HG02943 (cell line): ENCODE data around the gene UFM1.
"Not testable (repeated sequence)": the region's sequence is repeated elsewhere in the genome, so short reads cannot be mapped to it uniquely, and the experiment has no call there.

Source experiments
- ATAC-seq: cut with Tn5 transposase; IDR thresholded peaks from one replicate; pipeline ENCODE4 v1.9.1; 2021; ENCODE audit warnings: mild to moderate bottlenecking, low read depth, moderate library complexity; ENCODE audit not compliant: unreplicated experiment

The UFM1 gene

DNA sequence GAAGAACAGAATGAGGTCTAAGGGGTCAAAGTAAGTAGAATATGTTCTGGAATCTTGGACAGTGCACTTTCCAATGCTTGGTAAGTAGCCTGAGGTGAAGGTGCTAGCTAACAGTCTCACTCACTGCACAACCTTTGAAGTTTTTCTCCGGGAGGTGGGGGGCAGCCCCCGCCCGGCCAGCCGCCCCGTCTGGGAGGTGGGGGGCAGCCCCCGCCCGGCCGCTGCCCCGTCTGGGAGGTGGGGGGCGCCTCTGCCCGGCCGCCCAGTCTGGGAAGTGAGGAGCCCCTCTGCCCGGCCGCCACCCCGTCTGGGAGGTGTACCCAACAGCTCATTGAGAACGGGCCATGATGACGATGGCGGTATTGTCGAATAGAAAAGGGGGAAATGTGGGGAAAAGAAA is 14.1 kb downstream of the UFM1 start:
- not testable (repeated sequence) for ATAC-seq

DNA sequence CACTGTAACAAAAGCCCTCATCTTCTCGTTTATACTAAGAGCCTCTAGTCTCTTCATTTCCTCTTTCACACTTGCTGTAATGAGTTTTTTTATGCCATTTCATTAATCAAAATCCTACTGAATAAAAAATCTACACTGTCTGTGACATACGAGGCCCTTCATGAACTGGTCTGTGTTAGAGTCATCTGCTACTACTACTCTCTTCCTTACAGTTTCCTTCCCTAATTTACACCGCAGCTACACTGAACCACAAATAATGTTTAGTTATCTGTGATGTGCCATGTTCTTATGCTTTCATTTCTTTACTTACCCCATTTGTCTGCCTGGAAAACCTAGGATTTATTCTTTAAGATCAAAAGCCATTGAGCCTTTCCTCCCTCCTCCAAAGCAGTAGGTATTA is 16.0 kb downstream of the UFM1 start:
- no peak for ATAC-seq

DNA sequence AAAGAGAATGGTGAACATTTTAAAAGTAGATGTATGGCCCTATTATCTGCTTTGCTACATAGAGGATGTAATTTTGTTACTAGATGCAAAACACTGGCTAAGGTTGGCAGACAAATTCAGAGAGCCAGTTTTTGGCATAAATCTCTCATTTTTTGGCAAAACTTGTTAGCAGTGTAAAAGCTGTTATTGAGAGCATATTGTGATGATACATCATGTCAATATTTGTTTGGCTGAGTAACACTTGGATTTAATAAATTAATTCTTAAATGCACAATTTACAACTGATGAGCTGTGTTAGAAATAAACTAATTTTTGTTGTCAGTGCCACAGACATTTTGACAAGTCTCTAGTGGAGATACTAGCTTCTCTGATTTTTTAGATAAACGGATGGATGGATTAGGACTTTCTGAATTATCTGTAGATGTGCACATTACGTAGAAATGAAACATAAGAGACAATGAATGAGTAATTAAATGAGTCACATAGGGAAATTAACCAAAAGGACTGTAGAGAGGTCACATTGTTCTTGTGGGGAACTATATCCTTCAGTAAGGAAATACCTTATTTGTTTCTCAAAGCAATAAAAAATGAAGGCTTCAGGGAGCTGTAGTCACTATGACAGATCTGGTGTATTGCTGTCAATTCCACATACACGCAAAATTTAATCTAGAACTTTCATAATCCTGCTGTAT is 17.4 kb downstream of the UFM1 start:
- no peak for ATAC-seq

DNA sequence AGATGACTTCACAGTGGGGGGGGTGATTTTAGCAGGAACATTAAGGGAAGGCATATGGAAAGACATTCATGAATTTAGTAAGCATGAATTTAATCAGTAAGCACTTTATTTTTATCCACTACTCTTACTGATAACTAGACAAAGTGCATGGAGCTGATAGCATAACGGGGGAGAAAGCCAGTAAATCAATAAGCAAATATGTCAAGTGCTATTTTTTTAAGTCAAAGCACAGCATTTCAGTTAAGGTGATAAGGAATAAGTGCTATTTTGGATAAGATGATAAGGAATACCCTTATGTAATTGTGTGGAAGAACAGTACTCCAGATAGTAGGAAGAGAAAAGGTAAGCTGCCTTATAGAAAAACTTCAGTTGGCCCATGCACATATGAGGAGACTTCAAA is 19.4 kb downstream of the UFM1 start:
- ATAC-seq, result no peak

DNA sequence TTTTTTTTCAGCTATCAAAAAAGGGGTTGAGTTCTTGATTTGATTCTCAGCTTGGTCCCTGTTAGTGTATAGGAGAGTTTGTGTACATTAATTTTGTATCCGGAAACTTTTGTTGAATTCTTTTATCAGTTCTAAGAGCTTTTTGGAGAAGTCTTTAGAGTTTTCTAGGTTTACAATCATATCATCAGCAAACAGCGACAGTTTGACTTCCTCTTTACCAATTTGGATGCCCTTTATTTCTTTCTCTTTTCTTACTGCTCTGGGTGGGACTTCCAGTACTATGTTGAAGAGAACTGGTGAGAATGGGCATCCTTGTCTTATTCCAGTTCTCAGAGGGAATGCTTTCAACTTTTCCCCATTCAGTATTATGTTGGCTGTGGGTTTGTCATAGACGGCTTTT is 20.4 kb downstream of the UFM1 start:
- not testable (repeated sequence) for ATAC-seq

DNA sequence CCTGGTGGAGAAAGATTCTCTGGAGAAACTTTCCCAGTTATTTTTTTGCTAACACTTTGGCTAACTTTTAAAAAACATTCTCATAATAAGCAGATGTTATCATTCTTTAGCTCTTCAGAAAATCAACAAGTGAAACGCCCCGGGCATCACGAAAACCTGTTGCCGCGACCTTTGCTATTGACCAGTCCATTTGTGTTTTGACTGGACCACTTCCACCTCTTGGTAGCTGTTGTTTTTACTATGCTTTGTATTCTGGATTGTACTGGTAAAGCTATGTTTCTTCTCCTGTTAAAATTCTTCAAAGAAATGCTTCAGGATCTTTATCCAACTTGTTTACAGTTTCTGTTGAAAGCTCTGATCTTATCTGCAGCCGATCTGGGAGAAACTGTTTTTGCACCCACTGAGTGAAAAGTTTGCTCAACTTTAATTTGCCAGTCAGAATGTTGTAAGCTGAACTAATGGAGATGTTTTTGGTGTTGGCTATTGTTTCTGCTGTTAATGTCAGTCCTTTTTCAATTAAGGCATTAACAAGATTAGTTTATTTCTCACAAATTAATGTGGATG is 23.3 kb downstream of the UFM1 start:
- no peak for ATAC-seq

DNA sequence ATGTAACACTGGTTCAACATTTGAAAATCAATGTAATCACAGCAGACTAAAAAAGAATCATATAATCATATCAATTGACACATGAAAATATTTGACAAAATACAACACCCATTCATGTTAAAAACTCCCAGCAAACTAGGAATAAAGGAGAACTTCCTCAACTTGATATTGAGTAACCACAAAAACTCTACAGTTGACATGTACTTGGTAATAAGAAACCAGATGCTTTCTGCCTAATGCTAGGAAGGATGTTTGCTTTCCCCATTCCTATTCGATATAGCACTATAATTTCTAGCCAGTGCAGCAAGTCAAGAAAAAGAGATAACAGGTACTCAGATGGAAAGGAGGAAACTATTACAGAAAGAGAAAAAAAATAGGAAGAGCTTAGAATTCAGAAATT is 26.9 kb downstream of the UFM1 start:
- ATAC-seq, result no peak

DNA sequence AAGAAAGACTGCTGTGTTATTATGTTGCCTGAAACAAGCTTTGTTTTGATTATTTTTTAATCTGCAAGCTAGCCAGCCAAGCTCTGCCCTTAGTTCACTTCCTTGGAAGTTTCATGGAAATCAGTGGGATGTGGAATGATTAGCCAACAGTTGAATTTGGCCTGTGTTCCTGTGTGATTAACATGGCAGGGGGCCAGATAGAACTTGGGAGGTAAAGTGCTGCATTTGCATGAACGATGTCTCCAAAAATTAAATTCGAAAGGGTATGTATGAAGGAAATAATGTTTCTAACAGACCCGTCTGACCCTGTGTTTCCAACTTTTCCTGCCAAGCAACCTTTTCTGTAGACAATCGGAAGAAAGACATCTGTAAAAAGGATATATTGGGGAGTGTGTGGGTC is 32.2 kb downstream of the UFM1 start:
- ATAC-seq, result no peak

DNA sequence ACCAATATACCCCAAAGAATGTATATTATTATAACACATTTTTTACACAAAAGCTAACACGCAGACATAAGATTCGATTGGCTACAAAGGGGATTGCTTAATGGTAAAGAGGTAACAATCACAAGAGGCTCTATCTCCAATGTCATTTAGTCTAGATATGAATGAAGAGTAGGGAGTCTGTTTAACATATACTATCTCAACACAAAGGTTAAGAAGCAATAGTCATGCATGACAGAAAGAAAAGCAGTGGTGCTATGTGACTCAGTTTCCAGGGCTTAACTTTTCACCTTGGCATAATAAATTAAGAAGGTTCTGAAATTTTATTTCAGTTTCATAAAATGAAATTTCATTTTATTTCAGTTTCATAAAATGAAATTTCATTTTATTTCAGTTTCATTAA is 33.3 kb downstream of the UFM1 start:
- no peak for ATAC-seq

DNA sequence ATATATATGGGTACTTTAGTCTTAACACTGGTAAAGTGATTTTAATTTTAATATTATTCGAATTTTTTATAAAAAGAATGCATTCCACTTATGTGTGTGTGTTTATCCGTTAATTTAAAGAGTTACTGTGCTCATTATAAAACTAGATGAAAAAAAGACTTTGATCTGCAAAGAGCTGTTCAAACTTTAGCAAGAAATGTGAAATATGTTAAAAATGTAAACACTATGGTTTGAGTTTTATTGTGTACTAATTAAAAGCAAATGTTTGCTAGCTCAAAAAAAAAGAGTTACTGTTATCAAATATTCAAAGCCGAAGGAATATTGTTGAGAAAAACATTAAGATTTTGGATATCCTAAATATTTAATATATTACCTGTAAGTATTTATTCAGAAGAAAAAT is 34.5 kb downstream of the UFM1 start:
- no peak for ATAC-seq

DNA sequence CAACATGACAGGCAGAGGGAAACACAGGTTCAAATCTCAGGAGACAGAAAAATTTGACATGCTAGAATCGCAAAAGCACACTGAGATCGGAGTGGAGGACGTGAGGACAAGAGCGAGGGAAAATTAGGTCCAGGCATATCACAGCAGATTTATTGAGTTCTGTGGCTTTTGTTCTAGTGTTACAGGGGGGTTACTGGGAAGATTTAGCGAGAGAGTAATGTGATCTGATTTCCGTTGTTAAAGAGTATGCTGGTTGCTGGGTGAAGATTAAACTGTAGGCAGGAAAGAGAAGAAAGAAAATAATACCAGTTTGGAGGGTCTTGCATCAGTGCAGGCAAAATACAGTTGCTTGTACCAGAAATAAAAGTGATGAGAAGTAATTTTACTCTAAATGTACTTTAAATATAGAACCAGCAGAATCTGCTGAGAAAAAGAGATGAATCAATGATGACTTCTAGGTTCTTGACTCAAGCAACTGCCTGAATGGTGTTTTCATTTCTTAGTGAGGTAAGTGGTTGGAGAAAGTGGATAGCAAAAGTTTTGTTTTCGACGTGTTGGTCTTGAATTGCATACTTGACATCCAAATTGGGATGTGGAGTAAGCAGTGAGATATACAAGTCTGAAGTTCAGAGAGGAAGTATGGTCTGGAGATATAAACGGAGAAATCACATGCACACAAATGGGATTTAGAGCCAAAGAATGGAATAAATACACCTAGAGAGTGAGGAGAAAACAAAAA is 35.7 kb downstream of the UFM1 start:
- ATAC-seq, result no peak

DNA sequence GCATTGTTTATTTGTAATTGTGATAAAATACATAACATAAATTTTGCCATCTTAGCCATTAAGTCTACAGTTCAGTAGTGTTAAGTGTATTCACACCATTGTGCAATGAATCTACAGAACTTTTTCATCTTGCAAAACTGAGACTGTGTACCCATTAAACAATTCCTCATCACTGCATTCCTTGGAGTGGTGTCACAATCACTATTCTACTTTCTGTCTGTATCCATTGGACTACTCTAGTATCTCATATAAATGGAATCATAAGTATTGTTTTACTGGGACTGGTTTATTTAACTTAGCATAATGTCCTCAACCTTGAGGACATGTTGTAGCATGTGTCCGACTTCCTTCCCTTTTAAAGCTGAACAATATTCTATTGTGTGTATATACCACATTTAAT is 36.8 kb downstream of the UFM1 start:
- ATAC-seq, result no peak

DNA sequence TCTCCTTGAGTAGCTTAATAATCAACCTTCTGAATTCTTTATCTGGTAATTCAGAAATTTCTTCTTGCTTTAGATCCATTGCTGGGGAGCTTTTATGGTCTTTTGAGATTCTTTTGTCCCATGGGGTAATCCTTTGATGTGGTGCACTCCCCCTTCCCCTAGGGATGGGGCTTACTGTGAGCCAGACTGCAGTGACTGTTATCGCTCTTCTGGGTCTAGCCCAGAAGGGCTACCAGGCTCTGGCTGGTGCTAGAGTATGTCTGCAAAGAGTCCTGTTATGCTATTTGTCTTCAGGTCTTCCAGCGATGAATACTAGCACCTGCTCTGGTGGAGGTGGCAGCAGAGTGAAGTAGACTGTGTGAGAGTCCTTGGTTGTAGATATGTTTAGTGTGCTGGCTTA is 41.7 kb downstream of the UFM1 start:
- no peak for ATAC-seq

DNA sequence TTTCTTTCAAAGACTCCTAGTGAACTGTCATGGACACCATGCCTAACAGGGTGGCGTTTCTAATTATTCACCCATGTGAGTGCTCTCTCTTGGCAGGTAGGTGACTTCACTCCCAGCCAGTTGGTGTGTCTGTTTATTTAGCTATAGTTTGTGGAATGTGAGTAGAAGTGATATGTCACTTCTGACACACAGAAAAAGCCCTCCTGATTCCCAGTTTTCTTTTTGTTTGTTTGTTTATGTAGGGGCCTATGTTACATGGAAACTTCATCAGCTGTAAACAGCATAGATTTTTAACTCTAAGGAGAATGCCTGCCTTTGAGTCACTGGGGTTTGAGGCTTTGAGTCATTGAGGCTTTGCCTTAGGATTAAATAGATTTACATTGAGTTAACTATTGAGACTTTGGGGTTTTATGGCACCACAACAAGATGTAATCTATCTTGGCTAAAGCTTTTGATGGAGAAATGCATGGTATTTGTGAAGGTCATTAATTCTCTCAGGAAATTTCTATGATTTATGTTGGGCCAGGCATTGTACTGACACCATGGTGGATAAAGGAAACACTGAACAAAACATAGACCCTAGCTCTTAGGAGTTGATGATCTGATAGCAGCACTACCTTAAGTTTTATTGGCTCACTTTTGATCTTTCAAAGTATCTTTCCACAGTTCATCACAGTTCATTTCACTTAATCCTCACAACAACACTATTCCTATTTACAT is 45.3 kb downstream of the UFM1 start:
- no peak for ATAC-seq

DNA sequence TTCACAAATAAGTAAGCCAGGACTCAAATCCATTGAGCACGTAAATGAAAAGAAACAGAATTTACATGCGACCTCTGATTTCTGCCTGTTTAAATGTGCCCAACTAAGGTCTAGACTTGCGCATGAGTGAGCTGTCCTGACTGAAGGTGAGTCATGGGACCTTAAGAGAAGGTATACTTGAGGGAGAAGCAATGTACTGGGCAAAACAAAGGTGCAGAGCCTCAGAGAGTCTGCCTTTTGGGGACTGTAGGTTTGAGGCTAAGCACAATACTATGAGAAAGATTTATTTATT is 45.8 kb downstream of the UFM1 start:
- no peak for ATAC-seq

DNA sequence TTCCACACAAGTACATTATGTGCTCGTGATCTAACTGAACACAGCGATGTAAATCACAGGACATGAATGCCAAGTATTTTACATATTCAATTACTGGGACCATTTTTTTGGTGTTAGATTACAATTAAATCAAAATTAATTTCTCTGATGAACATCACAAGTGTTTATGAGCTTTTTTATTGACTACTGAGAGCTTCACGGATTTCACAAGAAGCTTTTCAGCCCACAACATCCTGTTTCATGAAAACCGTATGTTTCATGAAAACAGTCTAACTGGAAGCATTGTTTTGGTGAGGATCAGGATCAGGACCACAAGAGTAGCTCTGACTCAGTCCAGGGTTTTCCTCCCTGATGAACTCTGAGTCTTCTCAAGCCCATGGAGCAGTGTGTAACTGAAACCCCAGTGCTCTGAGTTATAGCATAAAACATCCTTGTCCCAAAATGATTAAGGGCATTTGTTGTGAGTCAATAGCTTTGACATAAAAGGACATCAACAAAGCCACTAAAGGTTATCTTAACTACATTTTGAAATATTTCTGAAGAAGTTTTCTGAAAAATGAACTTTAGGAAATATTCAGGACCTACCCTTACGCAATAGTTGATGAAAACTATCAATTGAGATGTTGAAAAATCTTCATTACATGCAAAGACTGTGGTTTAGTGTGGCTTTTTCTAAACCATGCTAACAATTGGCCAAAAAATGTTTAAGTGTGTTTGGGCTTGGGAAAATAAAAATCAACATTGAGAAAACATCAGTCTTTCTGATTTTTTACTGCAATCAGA is 49.3 kb downstream of the UFM1 start:
- ATAC-seq, result no peak

DNA sequence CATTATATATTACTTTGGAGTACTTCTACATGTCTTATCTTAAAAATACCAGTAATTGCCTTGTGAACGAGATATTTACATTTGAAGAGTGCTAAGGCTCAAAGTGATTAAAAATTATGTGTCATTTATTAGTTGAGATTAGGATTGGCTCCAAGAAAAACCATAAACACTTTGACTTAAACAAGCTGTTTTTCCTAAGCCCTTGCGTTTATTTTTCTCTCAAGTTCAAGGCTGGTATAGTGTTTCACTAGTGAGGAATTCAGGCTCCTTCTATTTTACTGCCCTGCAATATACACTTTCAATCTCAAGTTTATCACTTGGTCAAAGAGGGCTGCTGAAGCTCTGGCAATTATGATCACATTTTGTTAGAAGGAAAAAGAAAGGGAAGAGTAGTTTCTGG is 49.9 kb downstream of the UFM1 start:
- ATAC-seq, result no peak

DNA sequence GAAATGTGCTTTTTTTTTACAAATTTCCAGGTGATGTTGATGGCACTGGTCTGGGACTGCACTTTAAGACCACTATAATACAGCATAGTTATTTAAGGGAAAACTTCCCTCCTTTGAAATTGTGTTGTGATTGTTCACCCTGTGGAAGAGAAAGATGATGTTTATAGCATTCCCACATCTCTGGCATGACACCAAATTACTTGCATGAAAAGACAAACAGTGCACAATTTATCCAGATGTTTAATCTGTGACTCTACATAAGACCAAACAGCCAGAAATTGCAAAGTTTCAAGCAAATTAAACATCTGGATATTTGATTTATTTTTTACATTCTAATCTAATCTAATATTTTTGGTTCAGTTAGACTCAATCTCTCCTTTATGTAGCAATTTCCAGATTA is 51.6 kb downstream of the UFM1 start:
- ATAC-seq, result no peak

DNA sequence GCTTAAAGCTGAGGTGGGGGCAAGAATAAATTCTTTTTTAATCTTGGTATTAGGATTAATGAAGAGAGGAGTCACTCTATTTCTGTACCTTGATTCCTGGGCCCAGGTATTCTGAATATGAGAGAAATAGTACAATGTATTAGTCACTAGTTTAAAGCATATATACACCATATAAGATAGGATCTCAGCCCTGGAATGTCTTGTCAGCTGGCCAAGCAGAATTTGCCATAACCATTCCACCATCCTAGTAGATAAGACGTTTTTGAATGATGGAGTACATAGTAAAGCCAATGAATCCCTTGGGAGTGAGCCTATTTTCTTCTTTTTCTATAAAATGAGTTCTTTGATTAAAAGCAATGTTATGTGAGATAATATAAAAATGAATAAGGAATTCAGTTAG is 55.6 kb downstream of the UFM1 start:
- no peak for ATAC-seq

DNA sequence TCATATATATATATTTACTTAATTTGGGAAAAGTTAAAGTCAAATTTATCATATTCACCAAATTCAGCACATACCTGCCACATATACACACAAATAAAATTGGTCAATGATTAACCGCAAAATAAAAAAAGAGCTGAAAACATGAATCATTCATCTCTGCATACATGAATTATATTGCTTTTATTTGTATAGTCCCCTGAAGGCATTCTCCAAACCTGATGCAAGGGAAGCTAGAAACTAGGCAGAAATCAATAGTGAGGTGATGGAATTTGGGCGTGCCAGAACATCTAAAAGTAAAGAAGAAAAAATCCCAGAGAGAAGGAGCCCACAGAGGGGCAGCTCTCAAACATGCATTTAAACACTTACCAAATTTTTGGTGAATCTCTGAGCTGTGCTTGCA is 60.1 kb downstream of the UFM1 start:
- no peak for ATAC-seq

DNA sequence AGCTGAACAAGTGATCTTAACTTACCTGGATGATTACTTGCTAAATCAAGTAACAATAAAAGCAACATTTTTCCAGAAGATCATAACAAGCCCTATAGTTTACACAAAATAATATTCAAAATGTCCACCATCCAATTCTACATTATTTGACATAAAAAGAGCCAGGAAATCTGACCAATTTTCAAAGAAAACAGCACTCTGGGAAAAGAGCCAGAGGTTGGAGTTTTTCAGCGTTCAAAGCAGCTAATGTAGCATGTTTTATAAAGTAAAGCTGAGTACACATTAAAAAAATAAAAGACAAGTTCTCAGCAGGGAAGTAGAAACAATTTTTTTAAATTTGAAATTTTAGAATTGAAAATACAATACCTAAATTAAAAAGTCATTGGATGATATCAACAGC is 62.6 kb downstream of the UFM1 start:
- ATAC-seq, result no peak
